OCI-LY7 (cell line): ENCODE measurements around the gene MYO16.

Experiments used
- CTCF ChIP-seq: fragments of 200-600 bp; sonication (generic); conservative IDR thresholded peaks from 2 replicates; pipeline ENCODE4 v1.5.1; 2014; ENCODE audit warnings: mild to moderate bottlenecking, antibody characterized with exemption, low read length, moderate library complexity, mixed read lengths
- EZH2phosphoT487 ChIP-seq: fragments of 200-600 bp; sonication (generic); IDR thresholded peaks from 2 replicates; pipeline ENCODE4 v1.6.1; 2018; ENCODE audit warnings: low read depth, borderline replicate concordance, mild to moderate bottlenecking, mixed run types, antibody characterized with exemption, low read length, moderate library complexity, mixed read lengths

DNA sequence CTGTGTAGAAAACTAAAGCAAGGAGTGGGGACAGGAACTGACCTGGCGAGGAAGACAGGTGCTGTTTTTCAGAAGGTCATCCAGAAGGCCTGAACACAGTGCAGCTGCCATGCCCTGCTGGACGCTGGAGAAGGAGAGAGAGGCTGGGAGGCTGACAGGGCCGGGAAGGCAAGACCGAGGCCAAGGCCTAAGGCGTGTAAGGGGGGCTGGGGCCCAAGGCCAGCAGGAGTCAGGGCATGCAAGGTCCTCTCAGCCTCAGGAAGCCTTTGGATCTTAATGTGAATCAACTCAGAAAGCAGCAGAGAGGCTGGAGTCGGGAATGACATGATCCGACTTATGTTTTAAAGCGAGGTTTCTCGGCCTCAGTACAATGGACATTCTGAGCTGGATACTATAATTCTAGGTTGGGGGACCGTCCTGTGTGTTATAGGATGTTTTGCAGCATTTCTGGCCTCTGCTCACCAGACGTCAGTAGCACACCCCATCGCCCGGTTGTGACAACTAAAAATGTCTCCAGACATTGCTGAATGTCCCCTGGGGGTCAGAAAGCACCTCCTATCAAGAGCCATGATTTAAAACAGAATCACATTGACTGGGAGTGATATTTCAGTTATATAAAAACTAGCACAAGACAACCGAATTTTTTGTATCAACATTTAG, 530.4 kb downstream of the MYO16 start:
- TF ChIP-seq CTCF = no peak
- no peak for TF ChIP-seq EZH2phosphoT487
